SIG-M5 treated with dmso at 0.1 percent for 504 hours (cell line): Measurements from ENCODE around the gene ERBIN.
"Not testable (repeated sequence)": the region's sequence is repeated elsewhere in the genome, so short reads cannot be mapped to it uniquely, and the experiment has no call there.

Experiments used
- DNase-seq: peaks from one replicate; lab custom pipeline; 2025; ENCODE audit not compliant: unreplicated experiment; lab: John Stamatoyannopoulos, UW

ERBIN gene

GRCh38 chr5:65926276-65926783 lies at the start of gene ERBIN:
TSS of gene ERBIN (plus strand) at chr5:65926575. CDS start at chr5:65992719, 66,144 bp downstream.
- DNase-seq, result peak; percentile 70

DNA sequence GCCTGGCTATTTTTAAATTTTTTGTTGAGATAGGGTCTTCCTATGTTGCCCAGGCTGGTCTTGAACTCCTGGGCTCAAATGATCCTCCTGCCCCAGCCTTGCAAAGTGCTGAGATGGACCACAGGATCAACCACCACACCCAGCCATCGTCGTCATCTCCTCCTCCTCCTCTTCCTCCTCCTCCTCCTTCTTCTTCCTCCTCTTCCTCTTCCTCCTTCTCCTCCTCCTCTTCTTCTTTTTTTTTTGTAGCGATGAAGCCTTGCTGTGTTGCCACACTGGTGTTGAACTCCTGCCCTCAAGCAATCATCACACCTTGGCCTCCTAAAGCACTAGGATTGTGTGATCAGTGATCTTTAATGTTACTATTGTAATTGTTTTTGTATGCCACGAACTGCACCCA lies 49.4 kb upstream of the ERBIN start:
- DNase-seq, result no peak

GRCh38 chr5:65879668-65880256 lies 46.6 kb upstream of the ERBIN start:
- DNase-seq, result peak; percentile 64

GRCh38 chr5:65880496-65881072 lies 45.8 kb upstream of the ERBIN start:
- no peak for DNase-seq

GRCh38 chr5:65882278-65882677 lies 44.1 kb upstream of the ERBIN start:
- no peak for DNase-seq

GRCh38 chr5:65883461-65883860 lies 42.9 kb upstream of the ERBIN start:
- DNase-seq, result no peak

- no peak for DNase-seq
These were observed 40.0 kb upstream of the ERBIN start for GRCh38 chr5:65886387-65886786.

GRCh38 chr5:65892024-65892423 lies 34.4 kb upstream of the ERBIN start:
- DNase-seq, result not testable (repeated sequence)

DNA sequence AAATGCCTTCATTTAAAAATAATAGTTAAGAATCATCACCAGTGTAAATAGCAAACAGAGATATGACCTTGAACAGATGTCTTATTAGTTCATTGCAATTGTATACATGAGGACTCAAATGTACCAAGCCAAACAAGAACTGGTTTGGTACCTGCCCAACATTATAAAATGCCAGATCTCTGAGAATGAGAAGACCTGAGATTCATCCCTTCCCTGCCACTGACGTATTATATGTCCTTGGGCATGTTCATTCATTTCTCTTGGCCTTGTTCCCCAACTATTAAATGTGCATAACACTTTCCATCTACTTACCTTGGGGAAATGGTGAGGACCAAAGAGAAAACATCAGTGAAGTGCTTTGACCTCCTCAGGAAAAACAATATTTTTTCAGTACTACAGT lies 33.6 kb upstream of the ERBIN start:
- no peak for DNase-seq

DNA sequence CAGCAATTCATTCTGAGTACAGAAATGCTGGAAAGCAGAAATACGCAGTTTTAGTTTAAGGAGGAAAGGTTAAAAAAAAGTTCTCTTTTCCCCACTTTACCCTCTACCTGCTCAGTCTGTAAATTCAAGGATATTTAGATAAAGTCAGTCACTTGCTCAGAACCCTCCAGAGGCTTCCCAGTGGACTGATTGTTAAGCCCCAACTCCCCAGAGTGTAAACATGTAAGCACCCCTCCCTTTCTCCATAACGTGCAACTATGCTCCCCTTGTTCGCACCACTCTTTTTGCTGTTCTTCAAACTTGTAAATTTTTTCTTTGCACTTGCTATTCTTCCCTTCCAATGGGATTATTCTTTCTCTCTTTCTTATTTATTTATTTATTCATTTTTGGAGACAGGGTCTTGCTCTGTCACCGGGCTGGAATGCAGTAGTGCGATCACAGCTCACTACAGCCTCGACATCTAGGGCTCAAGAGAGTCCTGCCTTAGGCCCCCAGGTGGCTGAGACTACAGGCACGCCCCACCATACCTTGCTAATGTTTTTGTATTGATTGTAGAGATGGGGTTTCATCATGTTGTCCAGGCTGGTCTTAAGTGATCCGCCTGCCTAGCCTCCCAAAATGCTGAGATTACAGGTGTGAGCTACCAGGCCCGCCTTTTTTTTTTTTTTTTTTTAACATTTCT lies 32.5 kb upstream of the ERBIN start:
- DNase-seq, result no peak

- no peak for DNase-seq
These were observed 30.5 kb upstream of the ERBIN start for GRCh38 chr5:65895891-65896290.

DNA sequence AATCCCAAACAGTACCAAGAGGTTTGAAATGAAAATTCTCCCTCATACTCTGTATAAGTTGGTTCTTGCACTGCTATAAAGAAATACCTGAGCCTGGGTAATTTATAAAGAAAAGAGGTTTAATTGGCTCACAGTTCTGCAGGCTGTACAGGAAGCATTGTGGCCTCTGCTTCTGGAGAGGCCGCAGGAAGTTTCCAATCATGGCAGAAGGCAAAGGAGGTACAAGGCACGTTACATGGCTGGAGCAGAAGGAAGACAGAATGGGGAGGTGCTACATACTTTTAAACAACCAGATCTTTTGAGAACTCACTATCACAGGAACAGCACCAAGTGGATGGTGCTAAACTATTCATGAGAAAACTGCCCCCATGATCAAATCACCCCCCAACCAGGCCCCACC lies 25.6 kb upstream of the ERBIN start:
- no peak for DNase-seq

- DNase-seq, result no peak
These were observed 24.3 kb upstream of the ERBIN start for GRCh38 chr5:65902104-65902503.

DNA sequence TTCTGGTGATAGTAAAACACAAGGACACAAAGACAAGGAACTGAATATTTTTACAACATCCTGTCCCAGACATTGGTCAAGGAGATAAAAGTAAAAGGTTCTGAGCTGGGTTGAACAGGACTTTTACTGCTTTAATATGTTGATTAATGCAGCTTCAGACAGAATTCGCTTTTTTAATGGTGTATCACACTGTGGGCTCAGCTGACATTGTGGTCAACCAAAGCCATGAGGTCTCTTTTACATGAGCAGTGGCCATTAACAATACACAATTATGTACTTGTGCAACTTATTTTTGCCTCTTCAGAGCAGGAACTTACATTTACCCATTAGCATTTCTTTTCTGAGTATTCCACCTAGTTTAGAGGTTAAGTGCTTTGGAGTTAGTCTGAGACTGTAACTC lies 22.8 kb upstream of the ERBIN start:
- no peak for DNase-seq

DNA sequence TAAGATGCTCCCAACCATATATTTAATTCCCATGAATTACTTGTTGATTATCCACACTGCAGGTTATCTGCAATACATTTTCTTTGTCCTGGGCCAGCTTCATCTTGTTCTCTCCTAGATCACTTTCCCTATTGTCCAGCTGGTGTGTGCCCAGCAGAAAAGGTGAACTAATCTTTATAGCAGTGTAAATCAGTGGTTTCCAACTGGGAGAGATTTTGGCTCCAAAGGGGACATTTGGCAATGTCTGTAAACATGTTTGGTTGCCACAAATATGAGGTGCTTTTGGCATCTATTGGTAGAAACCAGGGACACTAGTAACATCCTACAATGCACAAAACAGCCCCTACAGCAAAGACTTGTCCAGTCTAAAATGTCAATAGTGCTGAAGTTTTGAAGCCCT lies 20.1 kb upstream of the ERBIN start:
- DNase-seq, result no peak

GRCh38 chr5:65907135-65907534 lies 19.2 kb upstream of the ERBIN start:
- DNase-seq, result no peak

DNA sequence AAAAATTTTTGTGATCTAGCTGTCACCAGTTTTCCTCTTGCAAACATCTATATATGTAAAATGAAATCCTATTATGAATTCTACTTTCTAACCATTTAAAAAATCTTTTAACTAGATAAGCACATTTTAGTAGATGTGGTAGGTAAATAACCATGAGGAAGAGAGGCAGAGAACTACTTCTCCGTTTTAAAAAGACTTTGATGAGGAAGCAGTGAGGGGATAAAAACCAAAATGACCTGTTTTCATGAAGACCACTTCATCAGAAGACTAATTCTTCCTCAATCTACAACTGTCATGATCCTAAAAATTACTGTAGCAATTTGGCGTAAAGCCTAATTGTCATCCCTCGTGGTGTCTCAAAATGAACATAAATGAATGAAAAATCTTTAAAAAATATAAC lies 15.7 kb upstream of the ERBIN start:
- peak; percentile 21 for DNase-seq

GRCh38 chr5:65912311-65912710 lies 14.1 kb upstream of the ERBIN start:
- no peak for DNase-seq

DNA sequence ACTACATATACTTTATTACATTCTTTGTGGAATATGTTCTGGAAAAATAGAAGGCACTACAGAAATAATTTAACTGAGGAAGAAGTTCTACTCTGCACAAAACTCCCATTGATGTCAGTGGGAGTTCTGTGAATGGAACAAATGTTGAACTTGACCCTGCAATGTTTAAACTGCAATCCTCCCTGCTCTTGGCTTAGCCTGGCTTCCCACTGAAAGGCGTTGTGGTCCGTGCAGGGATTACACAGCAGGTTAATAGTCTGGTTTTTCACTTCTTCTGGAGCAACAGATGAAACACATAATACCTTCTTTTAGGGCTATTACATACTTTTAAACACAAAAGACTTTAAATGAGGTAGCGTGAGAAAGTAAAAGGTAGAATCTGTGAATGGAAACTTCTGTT lies 12.9 kb upstream of the ERBIN start:
- DNase-seq, result no peak

DNA sequence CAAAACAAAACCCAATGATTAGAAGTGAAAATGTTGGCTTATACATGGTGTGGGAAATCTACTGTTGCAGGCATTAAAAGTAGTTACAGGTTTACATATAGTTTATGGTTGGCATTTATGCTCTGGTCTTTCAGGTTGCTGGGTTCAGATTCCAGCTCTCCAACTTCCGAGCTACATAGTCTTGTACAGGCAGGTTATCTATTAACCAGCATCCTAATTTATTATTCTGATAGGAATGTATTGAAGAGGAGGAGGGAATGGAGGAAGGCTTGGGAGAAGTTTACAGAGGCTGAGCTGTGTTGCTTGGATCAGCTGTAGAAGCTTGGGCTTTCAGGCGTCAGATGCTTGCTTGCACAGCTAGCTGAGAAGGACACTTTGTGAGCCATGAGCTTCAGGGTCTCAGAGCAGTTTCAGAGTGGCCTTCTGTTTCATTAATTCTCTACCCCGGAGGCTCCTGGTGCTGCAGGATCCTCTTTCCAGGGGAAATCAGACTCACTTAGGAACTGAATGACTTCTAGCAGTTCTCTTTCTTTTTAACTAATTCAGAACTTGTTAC lies 11.7 kb upstream of the ERBIN start:
- no peak for DNase-seq

DNA sequence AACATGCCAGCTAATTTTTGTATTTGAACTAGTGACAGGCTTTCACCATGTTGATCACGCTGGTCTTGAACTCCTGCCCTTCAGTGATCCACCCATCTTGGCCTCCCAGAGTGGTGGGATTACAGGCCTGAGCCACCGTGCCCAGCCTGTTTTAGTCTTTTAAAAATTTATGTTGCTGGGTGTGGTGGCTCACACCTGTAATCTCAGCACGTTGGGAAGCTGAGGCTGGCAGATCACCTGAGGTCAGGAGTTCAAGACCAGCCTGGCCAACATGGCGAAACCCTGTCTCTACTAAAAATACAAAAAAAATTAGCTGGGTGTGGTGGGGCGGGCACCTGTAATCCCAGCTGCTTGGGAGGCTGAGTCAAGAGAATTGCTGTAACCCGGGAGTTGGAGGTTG lies 10.7 kb upstream of the ERBIN start:
- not testable (repeated sequence) for DNase-seq

- DNase-seq, result no peak
These were observed 10.3 kb upstream of the ERBIN start for GRCh38 chr5:65916066-65916465.
